GM12872 (cell line): ENCODE results near the gene STAT4.

Experiments used
- CTCF ChIP-seq: IDR thresholded peaks from 3 replicates; pipeline ENCODE4 v1.5.1; 2011; ENCODE audit warnings: low read depth, mild to moderate bottlenecking, low read length, moderate library complexity; ENCODE audit not compliant: insufficient read depth

The STAT4 gene

DNA sequence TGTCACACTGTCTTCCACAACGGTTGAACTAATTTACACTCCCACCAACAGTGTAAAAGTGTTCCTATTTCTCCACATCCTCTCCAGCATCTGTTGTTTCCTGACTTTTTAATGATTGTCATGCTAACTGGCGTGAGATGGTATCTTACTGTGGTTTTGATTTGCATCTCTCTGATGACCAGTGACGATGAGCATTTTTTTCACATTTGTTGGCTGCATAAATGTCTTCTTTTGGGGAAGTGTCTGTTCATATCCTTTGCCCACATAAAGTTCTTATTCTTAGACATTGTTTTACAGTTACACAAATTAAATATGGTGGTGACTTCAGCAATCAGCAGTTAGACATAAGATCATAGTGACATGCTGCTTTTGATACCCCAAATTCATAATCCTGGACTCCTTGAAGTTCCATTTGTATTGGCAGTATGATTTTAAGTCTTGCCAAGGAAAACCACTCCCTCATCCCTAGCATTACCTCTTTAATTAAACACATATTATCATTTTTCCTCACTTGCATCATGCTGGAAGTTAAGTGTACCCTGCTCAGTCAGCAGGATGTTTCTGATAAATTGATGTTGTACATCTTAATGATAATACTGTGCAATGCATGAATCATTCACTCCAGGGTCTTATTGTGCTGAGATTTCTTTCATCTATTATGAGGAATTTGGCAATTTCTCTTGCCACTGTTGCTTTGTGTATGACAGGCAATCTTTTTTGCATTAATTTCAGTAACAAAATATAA is 69.2 kb downstream of the STAT4 start:
- no peak for TF ChIP-seq CTCF

DNA sequence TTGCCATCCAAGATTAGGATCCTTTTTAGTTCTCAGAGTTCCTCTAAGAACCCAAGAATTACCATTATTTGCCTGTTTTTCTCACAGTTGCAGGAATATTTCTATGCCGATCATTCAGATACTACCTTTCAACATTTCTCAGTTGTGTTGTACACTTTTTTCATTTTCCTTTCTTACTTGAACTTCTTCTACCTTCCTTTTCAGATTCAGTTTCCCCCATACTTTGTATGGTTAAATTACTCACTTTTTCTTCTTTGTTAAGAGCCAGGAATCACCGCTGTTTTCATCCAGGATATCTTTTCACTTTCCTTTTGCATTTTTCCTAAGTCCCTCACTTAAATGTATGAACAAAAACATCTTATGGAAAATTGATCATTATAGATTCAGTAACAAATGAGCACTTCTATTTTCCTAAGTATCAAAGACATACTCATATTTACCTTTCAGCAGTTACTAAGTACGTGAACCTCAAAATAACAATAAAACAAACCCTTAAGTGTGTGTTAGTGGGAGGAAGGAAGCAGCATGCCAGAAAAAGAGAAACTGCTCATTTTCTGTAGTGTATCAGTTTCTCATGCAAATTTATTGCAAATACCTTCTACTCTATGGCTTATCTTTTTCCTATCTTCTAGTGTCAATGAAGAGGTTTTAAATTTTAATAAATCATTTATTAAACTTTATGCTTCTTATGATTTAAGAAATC is 72.5 kb downstream of the STAT4 start:
- TF ChIP-seq CTCF: no peak

GRCh38 chr2:191070276-191070675 is 80.5 kb downstream of the STAT4 start:
- TF ChIP-seq CTCF: no peak

DNA sequence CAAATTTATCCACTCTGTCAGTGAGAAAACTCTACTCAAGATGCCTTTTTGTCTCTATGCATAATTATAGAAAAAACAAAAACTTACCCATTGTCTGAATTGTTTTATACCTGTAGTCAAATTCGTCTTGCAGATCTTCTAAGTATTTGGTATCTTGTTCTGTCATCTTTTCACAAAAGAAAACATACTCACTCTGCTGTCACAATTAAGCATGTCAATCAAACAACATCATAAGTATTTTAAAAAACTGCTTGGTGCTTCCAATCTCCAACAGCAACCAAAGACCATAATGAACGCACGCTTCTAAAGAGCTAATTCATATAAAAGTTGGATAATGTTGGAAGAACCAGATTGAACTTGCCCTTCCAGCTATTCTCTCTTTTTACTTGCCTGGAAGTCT is 81.2 kb downstream of the STAT4 start:
- no peak for TF ChIP-seq CTCF

- no peak for TF ChIP-seq CTCF
Observed at GRCh38 chr2:191066919-191067233, 83.9 kb downstream of the STAT4 start.

GRCh38 chr2:191066197-191066918 is 84.4 kb downstream of the STAT4 start:
- no peak for TF ChIP-seq CTCF

- TF ChIP-seq CTCF: no peak
Observed at GRCh38 chr2:191065785-191066184, 85.0 kb downstream of the STAT4 start.
